Smooth muscle cell of the brain vasculature (primary cell): ENCODE measurements around the gene ICOSLG.
"Not testable (repeated sequence)": the region's sequence is repeated elsewhere in the genome, so short reads cannot be mapped to it uniquely, and the experiment has no call there.

Experiments used
- DNase-seq: peaks from one replicate; pipeline ENCODE4 v3.0.0-alpha.2; 2012; ENCODE audit warnings: low read depth, low spot score

ICOSLG gene

GRCh38 chr21:44225605-44226004, 15.1 kb downstream of the ICOSLG start:
- DNase-seq = not testable (repeated sequence)

- not testable (repeated sequence) for DNase-seq
Measured at GRCh38 chr21:44223334-44223733, 17.4 kb downstream of the ICOSLG start.

- not testable (repeated sequence) for DNase-seq
Measured at GRCh38 chr21:44220674-44221073, 20.1 kb downstream of the ICOSLG start.

GRCh38 chr21:44218461-44218860, 22.3 kb downstream of the ICOSLG start:
- not testable (repeated sequence) for DNase-seq

GRCh38 chr21:44211978-44212377, 28.8 kb downstream of the ICOSLG start:
- DNase-seq = not testable (repeated sequence)

GRCh38 chr21:44211574-44211973, 29.2 kb downstream of the ICOSLG start:
- not testable (repeated sequence) for DNase-seq

GRCh38 chr21:44207860-44208646, 32.7 kb downstream of the ICOSLG start:
- not testable (repeated sequence) for DNase-seq

GRCh38 chr21:44206698-44207676, 33.8 kb downstream of the ICOSLG start:
- not testable (repeated sequence) for DNase-seq

GRCh38 chr21:44206187-44206586, 34.6 kb downstream of the ICOSLG start:
- DNase-seq = not testable (repeated sequence)

- DNase-seq = not testable (repeated sequence)
Measured at GRCh38 chr21:44202590-44203299, 38.0 kb downstream of the ICOSLG start.

GRCh38 chr21:44199997-44200396, 40.7 kb downstream of the ICOSLG start:
- DNase-seq = not testable (repeated sequence)

- DNase-seq = no peak
Measured at GRCh38 chr21:44199448-44199847, 41.3 kb downstream of the ICOSLG start.

- DNase-seq = not testable (repeated sequence)
Measured at GRCh38 chr21:44197156-44197516, 43.6 kb downstream of the ICOSLG start.

- not testable (repeated sequence) for DNase-seq
Measured at GRCh38 chr21:44196212-44197155, 44.3 kb downstream of the ICOSLG start.

GRCh38 chr21:44194888-44195287, 45.9 kb downstream of the ICOSLG start:
- DNase-seq = not testable (repeated sequence)

GRCh38 chr21:44194451-44194850, 46.3 kb downstream of the ICOSLG start:
- DNase-seq = not testable (repeated sequence)

- DNase-seq = not testable (repeated sequence)
Measured at GRCh38 chr21:44193108-44193507, 47.6 kb downstream of the ICOSLG start.

GRCh38 chr21:44190349-44191271, 50.1 kb downstream of the ICOSLG start:
- DNase-seq = not testable (repeated sequence)

- DNase-seq = not testable (repeated sequence)
Measured at GRCh38 chr21:44184862-44185261, 55.9 kb downstream of the ICOSLG start.
